GM12878 (cell line): ENCODE measurements around the gene SNRPA1. TPM values are rescaled to one million over a fixed set of nuclear protein-coding genes. Genes with fewer than 3 reads are reported as not detected.

ENCODE experiments used
- CUX1 ChIP-seq: IDR thresholded peaks from 2 replicates; pipeline ENCODE4 v1.6.1; 2012; ENCODE audit warnings: improper control_type of control experiment, low read depth, low read length; ENCODE audit not compliant: insufficient replicate concordance
- EED ChIP-seq: sonication (generic); IDR thresholded peaks from 2 replicates; pipeline ENCODE4 v1.6.1; 2016; ENCODE audit warnings: antibody characterized with exemption, low read depth
- ELK1 ChIP-seq: IDR thresholded peaks from 2 replicates; pipeline ENCODE4 v1.6.1; 2012; ENCODE audit warnings: low read depth, low read length, improper control_type of control experiment
- ETV6 ChIP-seq, 2 experiments: fragments of 450-650 bp in 1 of 2; IDR thresholded peaks in 1 of 2; conservative IDR thresholded peaks in 1 of 2; 2 replicates each; pipeline ENCODE4 v1.6.1; 2014; ENCODE audit warnings: antibody characterized with exemption in 1 of 2, borderline replicate concordance in 1 of 2, low read depth in 1 of 2, mild to moderate bottlenecking in 1 of 2, moderate library complexity in 1 of 2
- GABPA ChIP-seq: IDR thresholded peaks from 2 replicates; pipeline ENCODE4 v1.6.1; 2014; ENCODE audit warnings: antibody characterized with exemption, low read depth, mild to moderate bottlenecking, inconsistent platforms
- HCFC1 ChIP-seq: fragments of 150-350 bp; IDR thresholded peaks from 2 replicates; pipeline ENCODE4 v1.6.1; 2014; ENCODE audit warnings: low read length
- KLF5 ChIP-seq: fragments of 450-650 bp; IDR thresholded peaks from 2 replicates; pipeline ENCODE4 v1.6.1; 2014; ENCODE audit warnings: mild to moderate bottlenecking; ENCODE audit not compliant: partially characterized antibody
- NFIC ChIP-seq: IDR thresholded peaks from 2 replicates; pipeline ENCODE4 v1.6.1; 2012; ENCODE audit warnings: low read depth, mild to moderate bottlenecking, inconsistent platforms, low read length, moderate library complexity
- NFYB ChIP-seq: IDR thresholded peaks from 2 replicates; pipeline ENCODE4 v1.6.1; 2011; ENCODE audit warnings: low read depth, mild to moderate bottlenecking, low read length, improper control_type of control experiment, moderate library complexity; ENCODE audit not compliant: insufficient read depth
- NKRF ChIP-seq: fragments of 450-650 bp; conservative IDR thresholded peaks from 2 replicates; pipeline ENCODE4 v1.6.1; 2017; ENCODE audit warnings: mild to moderate bottlenecking, moderate library complexity
- POLR2AphosphoS5 ChIP-seq: IDR thresholded peaks from 2 replicates; pipeline ENCODE4 v1.6.1; 2011; ENCODE audit warnings: mild to moderate bottlenecking, low read length, inconsistent platforms
- RELA ChIP-seq: fragments of 450-650 bp; IDR thresholded peaks from 2 replicates; pipeline ENCODE4 v1.8.0; 2014; ENCODE audit warnings: borderline replicate concordance; ENCODE audit not compliant: partially characterized antibody
- RELB ChIP-seq: fragments of 450-650 bp; IDR thresholded peaks from 2 replicates; pipeline ENCODE4 v1.6.1; 2017; ENCODE audit warnings: low read depth, mild to moderate bottlenecking, moderate library complexity
- USF2 ChIP-seq: IDR thresholded peaks from 2 replicates; pipeline ENCODE4 v1.6.1; 2011; ENCODE audit warnings: low read depth, low read length, improper control_type of control experiment, borderline replicate concordance
- YBX1 ChIP-seq: fragments of 450-650 bp; IDR thresholded peaks from 2 replicates; pipeline ENCODE4 v1.6.1; 2016; ENCODE audit warnings: antibody characterized with exemption
- ZNF207 ChIP-seq: fragments of 450-650 bp; IDR thresholded peaks from 2 replicates; pipeline ENCODE4 v1.6.1; 2014; ENCODE audit warnings: antibody characterized with exemption, mild to moderate bottlenecking, borderline replicate concordance
- polyA plus RNA-seq, 11 experiments: library from polyadenylated mRNA; depleted of rRNA in 4 of 11; unstranded in 6 of 11; stranded (reverse) in 5 of 11; fragments of >200 nt; fragmentation: Nextera tagmentation in 4 of 11; fragmentation: Illumina TruSeq in 1 of 11; extraction: Ambion mirVana in 4 of 11; extraction: Trizol in 1 of 11; gene quantifications; 1 replicate in 1 of 11; 2 replicates in 10 of 11; pipeline versions ENCODE4 v1.2.1 to v1.2.3, GENCODE V29; 2011 to 2016; ENCODE audit warnings: inconsistent platforms in 2 of 11, missing spikeins in 2 of 11, low read depth in 1 of 11
- total RNA-seq, 4 experiments: library from RNA; depleted of rRNA in 3 of 4; stranded (reverse); fragments of >200 nt in 3 of 4; fragmentation: Illumina TruSeq in 1 of 4; extraction: Trizol in 1 of 4; gene quantifications; 2 replicates each; pipeline versions ENCODE4 v1.2.1 to v1.2.3, GENCODE V29; 2013 to 2021

The SNRPA1 gene
- total and polyA plus RNA-seq, 10 of the 15 experiments (the other 5 are each of a cell fraction or from before 2014, with no cell fraction given): 59.9 to 267 (median 161) TPM

GRCh38 chr15:101264911-101265641 is 30.0 kb downstream of the SNRPA1 start (continued):
- TF ChIP-seq CUX1: peak; percentile 48
- peak; percentile 51 for TF ChIP-seq EED
- TF ChIP-seq HCFC1: no peak
- no peak for TF ChIP-seq ELK1
- TF ChIP-seq RELA: peak; percentile 98
- peak; percentile 66 for TF ChIP-seq KLF5
- TF ChIP-seq RELB: peak; percentile 97
- TF ChIP-seq GABPA: no peak
- TF ChIP-seq NFIC: peak; percentile 65; the same call in 1 of the 2 replicates
- TF ChIP-seq ETV6 (conservative IDR thresholded peaks at IDR 0.05 in 1 of 2, IDR thresholded peaks at IDR 0.05 in 1 of 2; ENCODE audit: borderline replicate concordance in 1 of 2, low read depth in 1 of 2): peak in 1 of 2 experiments; percentile 26; a peak in 1 of 4 replicates
- TF ChIP-seq NFYB: no peak
- peak; percentile 67; the same call in 1 of the 2 replicates for TF ChIP-seq POLR2AphosphoS5
- TF ChIP-seq NKRF: peak; percentile 42; the same call in 1 of the 2 replicates
- no peak for TF ChIP-seq ZNF207
- peak; percentile 79 for TF ChIP-seq USF2
- no peak for TF ChIP-seq YBX1
